Calu3 (cell line): Measurements from ENCODE around the gene DPM1. TPM values are rescaled to one million over a fixed set of nuclear protein-coding genes. Genes with fewer than 3 reads are reported as not detected.
"Not testable (repeated sequence)": the region's sequence is repeated elsewhere in the genome, so short reads cannot be mapped to it uniquely, and the experiment has no call there.

Source experiments
- BruUV-seq: library from RNA; stranded (reverse); fragments of 400-500 nt; replicated peaks from 2 replicates; lab custom pipeline; 2021; lab: Mats Ljungman, UMichigan
- CTCF ChIA-PET: fragments of 300-600 bp; sonication (Branson Sonifier 250); formaldehyde crosslinking; loops from one replicate; lab custom pipeline; 2022; ENCODE audit warnings: antibody characterized with exemption; lab: Charles Lee
- DNase-seq: peaks from one replicate; pipeline ENCODE4 v3.0.0; 2022
- H3K27ac Mint-ChIP-seq: one replicate; pipeline ENCODE4 v1.8.0; 2022; ENCODE audit warnings: mixed read lengths; ENCODE audit not compliant: unreplicated experiment
- H3K27me3 Mint-ChIP-seq: one replicate; pipeline ENCODE4 v1.8.0; 2022; ENCODE audit warnings: mixed read lengths; ENCODE audit not compliant: unreplicated experiment
- H3K36me3 Mint-ChIP-seq: one replicate; pipeline ENCODE4 v1.8.0; 2022; ENCODE audit warnings: mild to moderate bottlenecking, moderate library complexity, mixed read lengths; ENCODE audit not compliant: insufficient read depth, unreplicated experiment
- H3K4me1 Mint-ChIP-seq: one replicate; pipeline ENCODE4 v1.8.0; 2022; ENCODE audit warnings: mild to moderate bottlenecking, low read depth, mixed read lengths; ENCODE audit not compliant: unreplicated experiment
- H3K4me3 Mint-ChIP-seq: one replicate; pipeline ENCODE4 v1.8.0; 2022; ENCODE audit warnings: mild to moderate bottlenecking, low read depth, moderate library complexity, mixed read lengths; ENCODE audit not compliant: unreplicated experiment
- H3K9me3 Mint-ChIP-seq: one replicate; pipeline ENCODE4 v1.8.0; 2022; ENCODE audit warnings: low read depth, mixed read lengths; ENCODE audit not compliant: unreplicated experiment
- intact Hi-C: fragments of 100-400 bp; cut with micrococcal nuclease; formaldehyde crosslinking; loops from one replicate; pipeline ENCODE4 v1.10.0; 2022; ENCODE audit not compliant: unreplicated experiment
- total RNA-seq: library from RNA; stranded (reverse); gene quantifications from 2 replicates; pipeline ENCODE4 v1.2.3, GENCODE V29; 2022
- TF ChIP-seq, protein P1 (sequence below): fragments of 200-600 bp; IDR thresholded peaks from one replicate; pipeline ENCODE4 v1.8.0; 2022; ENCODE audit warnings: antibody characterized with exemption; ENCODE audit not compliant: unreplicated experiment

Gene DPM1
- total RNA-seq, 1 experiment from 2014 or later = 89.1 TPM

DNA sequence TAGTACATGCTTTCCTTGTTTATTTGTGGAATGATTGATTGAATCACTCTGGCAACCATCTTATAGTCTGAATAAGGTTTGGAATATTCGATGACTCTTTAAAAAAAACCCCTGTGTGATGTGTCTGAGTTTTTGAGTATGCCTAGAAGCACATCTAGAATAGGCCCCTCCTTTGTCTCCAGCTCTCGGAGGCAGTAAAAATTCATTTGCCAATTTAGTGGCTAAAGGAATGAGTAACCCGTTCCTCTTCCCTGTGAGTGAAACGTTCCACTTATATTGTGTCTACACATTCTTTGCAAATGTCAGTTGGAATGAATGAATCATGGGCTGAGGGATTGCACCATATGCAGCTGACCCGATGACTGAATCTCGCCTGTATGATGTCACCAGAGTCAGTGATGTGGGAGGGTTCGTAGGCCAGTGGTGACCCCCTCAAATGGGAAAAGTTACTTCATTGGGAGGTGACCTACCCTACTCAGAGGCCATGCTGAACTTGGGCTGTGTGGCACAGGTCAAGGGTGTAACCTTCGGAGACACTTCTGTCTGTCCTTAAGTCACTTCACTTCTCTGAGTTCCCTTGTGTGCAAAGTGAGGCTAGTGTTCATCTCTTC, 21.8 kb upstream of the DPM1 start:
- peaks cover 76% of the 10 kb centered on the region for H3K27me3 Mint-ChIP-seq
- H3K27ac Mint-ChIP-seq = peak overlapping the region; percentile 67
- BruUV-seq = no TSS peak

DNA sequence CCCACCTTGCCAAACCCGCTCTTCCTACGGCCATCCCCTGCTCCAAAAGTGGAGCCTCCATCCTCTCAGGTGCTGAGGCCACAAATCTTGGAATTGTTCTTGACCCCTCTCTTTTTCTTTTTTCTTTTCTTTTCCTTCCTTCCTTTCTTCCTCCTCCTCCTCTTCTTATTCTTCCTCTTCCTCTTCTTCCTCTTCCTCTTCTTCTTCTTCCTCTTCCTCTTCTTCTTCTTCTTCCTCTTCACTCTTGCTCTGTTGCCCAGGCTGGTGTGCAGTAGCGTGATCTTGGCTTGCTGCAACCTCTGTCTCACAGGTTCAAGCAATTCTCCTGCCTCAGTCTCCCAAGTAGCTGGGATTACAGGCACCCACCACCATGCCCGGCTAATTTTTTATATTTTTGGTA, 20.2 kb upstream of the DPM1 start:
- intact Hi-C loops, H3K36me3 Mint-ChIP-seq, H3K9me3 Mint-ChIP-seq, H3K27ac Mint-ChIP-seq, H3K4me3 Mint-ChIP-seq, BruUV-seq, DNase-seq: not testable (repeated sequence)
- Mint-ChIP-seq H3K4me1 (peaks cover 40% of the 10 kb centered on the region), H3K27me3 (peaks cover 82% of the 10 kb centered on the region)
- CTCF ChIA-PET = interaction anchor here (0.8 kb wide), 1 partner anchor 9 kb away, joined by 3 read pairs; no protein-coding TSS in a partner anchor

More for the DNA sequence above, 21.8 kb upstream of the DPM1 start:
- Mint-ChIP-seq H3K4me3 (peak overlapping the region; percentile 6), H3K36me3 (peaks cover 8% of the 10 kb centered on the region), H3K4me1 (peaks cover 40% of the 10 kb centered on the region), H3K9me3 (no peaks in the 10 kb centered on the region)
- peak; percentile 68 for DNase-seq
- TF ChIP-seq, protein P1, sequence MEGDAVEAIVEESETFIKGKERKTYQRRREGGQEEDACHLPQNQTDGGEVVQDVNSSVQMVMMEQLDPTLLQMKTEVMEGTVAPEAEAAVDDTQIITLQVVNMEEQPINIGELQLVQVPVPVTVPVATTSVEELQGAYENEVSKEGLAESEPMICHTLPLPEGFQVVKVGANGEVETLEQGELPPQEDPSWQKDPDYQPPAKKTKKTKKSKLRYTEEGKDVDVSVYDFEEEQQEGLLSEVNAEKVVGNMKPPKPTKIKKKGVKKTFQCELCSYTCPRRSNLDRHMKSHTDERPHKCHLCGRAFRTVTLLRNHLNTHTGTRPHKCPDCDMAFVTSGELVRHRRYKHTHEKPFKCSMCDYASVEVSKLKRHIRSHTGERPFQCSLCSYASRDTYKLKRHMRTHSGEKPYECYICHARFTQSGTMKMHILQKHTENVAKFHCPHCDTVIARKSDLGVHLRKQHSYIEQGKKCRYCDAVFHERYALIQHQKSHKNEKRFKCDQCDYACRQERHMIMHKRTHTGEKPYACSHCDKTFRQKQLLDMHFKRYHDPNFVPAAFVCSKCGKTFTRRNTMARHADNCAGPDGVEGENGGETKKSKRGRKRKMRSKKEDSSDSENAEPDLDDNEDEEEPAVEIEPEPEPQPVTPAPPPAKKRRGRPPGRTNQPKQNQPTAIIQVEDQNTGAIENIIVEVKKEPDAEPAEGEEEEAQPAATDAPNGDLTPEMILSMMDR = no peak
- intact Hi-C loops = loop anchor here (10.0 kb wide), 1 partner anchor 225 kb away; no protein-coding TSS in a partner anchor
- CTCF ChIA-PET = interaction anchor here (1.0 to 2.5 kb wide), 6 partner anchors 10 to 575 kb away, joined by 3 to 8 read pairs (median 4); partner anchors contain the start of genes BCAS4, DPM1 and MOCS3

DNA sequence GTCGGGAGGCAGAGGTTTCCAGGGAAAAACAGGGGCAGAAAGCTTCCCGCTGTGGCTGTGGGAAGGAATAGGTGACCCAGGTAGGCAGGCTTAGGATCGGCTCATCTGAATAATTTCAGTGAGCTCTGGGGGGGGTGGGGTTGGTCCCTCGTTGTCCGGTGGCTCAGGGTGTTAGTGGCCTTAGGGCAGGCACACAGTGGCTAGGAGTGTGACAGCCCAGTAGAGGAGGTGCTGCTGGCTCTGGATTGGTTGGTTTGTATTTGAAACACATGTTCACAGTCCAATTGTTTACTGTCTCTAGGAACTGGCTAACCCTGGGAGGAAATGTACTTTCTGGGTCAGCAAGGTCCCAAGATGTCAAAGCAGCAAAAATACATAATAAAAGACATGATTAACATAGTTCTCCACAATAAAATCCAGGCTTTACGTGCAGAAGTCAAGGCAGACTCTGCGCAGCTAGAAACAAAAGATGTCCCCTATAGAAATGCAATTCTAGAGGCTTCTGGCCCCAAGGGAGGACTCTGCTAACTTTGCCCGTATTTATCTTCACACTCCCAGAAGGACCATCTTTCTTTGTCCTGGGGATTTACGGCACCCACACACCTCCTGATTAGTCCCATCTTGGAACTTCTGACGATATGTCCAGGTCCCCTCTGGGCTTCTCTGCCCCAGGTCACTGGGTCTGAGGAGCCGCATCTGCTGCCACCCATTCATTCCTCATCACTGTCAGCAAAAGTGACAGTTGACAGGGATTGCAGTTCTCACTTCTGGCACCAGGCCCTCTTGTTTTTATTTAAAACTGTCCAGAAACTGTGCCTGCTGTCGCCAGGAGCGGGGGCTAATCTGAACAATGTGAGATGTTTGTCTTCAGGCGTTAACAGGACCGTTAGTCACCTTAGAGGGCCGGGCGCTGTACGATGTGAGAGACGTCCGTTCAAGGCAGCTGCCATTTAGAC, 19.0 kb upstream of the DPM1 start:
- Mint-ChIP-seq H3K27ac (no peak overlapping the region), H3K9me3 (no peaks in the 10 kb centered on the region), H3K4me1 (peaks cover 34% of the 10 kb centered on the region), H3K27me3 (peaks cover 82% of the 10 kb centered on the region), H3K36me3 (peaks cover 8% of the 10 kb centered on the region), H3K4me3 (no peak overlapping the region)
- TF ChIP-seq, protein P1 = no peak
- DNase-seq = no peak
- no TSS peak for BruUV-seq
- intact Hi-C loops = no loop called here
- CTCF ChIA-PET = interaction anchor here (0.6 to 0.8 kb wide), 2 partner anchors 10 to 143 kb away, joined by 3 to 5 read pairs; no protein-coding TSS in a partner anchor

DNA sequence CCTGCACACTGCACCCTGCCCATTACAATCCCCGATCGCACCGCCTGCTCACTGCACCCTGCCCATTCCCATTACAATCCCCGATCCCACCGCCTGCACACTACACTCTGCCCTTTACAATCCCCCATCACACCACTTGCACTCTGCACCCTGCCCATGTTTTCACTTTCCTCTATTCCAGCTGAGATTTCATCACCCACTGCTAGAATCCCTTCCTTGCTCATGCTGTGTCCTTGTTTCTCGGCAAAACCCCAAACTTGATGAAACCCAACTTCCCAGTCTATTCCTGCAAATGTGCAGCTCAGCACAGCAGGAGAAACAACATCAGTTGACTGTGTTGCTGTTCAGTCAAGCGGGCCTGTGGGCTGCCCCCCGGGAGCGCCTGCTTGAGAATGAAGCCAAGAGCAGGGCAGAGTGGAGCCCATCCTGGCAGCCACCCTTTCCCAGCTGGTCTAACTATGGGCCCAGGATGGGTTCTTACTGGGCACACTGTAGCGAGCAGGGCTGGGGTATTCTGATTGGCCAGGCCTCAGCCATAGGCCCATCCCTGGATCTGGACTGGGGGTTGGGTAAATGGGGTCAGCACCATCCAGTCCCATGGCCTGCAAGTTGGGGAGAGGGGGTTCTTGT, 17.5 kb upstream of the DPM1 start:
- CTCF ChIA-PET = interaction anchor here (1.1 kb wide), 1 partner anchor 11 kb away, joined by 3 read pairs; no protein-coding TSS in a partner anchor
- intact Hi-C loops = no loop called here
- Mint-ChIP-seq H3K27me3 (peaks cover 86% of the 10 kb centered on the region), H3K36me3 (peaks cover 8% of the 10 kb centered on the region), H3K4me1 (peaks cover 29% of the 10 kb centered on the region), H3K9me3 (no peaks in the 10 kb centered on the region), H3K27ac (no peak overlapping the region), H3K4me3 (no peak overlapping the region)
- no peak for DNase-seq
- TF ChIP-seq, protein P1 = no peak
- no TSS peak for BruUV-seq
